Fibroblast of gingiva (primary cell): ENCODE measurements around the gene IL37.
"Not testable (repeated sequence)": the region's sequence is repeated elsewhere in the genome, so short reads cannot be mapped to it uniquely, and the experiment has no call there.

ENCODE experiments used
- DNase-seq: peaks from one replicate; pipeline ENCODE4 v3.0.0-alpha.2; 2011; ENCODE audit warnings: low read depth

IL37 gene

GRCh38 chr2:112923237-112923966 is 12.4 kb downstream of the IL37 start:
- no peak for DNase-seq

GRCh38 chr2:112923967-112924338 is 13.0 kb downstream of the IL37 start:
- DNase-seq, result no peak

- no peak for DNase-seq
Measured at GRCh38 chr2:112924360-112924759, 13.4 kb downstream of the IL37 start.

DNA sequence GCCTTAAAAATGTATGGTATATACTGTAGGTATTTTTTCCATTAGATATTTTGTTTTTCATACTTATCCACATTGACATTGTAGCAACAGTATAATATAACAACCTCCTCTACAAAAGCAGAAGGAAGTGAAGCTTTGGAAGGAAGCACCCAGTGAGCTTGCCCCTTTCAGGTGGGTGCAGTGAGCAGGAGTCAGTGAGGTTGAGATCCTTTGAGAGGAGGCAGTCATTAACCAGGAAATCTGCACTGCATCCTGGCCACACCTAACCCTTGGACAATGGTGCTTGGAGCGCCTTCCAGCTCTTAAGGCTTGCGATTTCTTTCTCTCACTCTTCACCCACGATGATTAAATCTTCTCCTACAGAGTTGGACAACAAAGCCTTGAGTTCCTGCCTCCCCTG is 13.9 kb downstream of the IL37 start:
- DNase-seq, result no peak

GRCh38 chr2:112926707-112927106 is 15.7 kb downstream of the IL37 start:
- no peak for DNase-seq

DNA sequence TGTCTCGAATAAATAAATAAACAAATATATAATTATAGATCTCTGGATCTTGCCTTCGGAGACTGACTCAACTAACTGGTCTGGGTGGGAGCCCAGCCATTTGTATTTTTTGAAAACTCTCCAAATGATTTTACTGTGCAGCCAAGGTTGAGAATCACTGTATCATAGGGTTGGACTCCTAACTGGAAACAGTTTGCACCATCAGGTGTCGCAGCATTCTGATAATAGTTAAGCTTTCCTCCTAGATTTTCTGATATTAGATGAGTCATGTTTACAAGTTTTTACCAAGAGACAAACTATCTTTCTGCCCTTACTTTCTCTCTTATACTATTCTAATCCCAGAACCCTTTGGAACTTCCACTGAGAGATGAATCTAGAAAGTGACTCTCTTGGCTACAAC is 16.8 kb downstream of the IL37 start:
- DNase-seq, result no peak

GRCh38 chr2:112933261-112933660 is 22.3 kb downstream of the IL37 start:
- no peak for DNase-seq

GRCh38 chr2:112934117-112934516 is 23.2 kb downstream of the IL37 start:
- not testable (repeated sequence) for DNase-seq

GRCh38 chr2:112936927-112937232 is 25.9 kb downstream of the IL37 start:
- DNase-seq, result no peak

DNA sequence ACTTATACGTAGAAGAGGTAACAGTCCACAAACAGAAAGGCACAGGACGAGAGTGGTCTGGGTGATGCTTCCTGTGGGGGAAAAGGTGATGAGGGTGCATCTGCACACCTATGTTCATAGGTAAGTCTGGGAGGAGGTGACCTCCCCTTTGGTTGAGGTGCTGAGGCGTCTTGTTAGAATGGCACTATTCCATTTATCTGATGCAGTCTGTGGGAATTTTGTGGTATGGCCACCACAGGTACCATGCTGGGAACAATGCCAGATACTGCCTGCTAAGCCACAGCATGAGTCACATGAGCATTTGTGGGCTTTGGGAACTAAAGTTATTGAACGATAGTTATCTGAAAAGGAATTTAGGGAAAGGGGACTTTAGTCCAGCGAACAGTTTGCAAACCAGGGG is 27.9 kb downstream of the IL37 start:
- no peak for DNase-seq

DNA sequence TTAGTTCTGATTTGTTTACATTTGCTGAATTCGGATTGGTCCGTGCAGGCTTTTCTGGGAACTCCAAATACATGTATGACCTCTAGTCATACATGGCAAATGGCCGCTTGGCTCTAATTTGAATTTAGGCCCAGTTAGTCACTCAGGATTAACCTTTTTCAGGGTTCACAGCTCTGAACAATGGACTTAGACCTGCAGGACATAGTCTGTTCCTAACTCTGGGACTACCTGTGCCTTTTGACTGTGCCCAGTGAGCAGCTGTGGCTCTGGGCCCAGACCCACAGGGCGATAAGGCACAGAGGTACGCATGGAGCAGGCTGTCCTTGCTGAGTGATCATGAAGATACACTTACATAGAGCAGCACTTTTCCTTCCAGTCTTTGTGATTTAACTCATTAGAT is 28.5 kb downstream of the IL37 start:
- no peak for DNase-seq

DNA sequence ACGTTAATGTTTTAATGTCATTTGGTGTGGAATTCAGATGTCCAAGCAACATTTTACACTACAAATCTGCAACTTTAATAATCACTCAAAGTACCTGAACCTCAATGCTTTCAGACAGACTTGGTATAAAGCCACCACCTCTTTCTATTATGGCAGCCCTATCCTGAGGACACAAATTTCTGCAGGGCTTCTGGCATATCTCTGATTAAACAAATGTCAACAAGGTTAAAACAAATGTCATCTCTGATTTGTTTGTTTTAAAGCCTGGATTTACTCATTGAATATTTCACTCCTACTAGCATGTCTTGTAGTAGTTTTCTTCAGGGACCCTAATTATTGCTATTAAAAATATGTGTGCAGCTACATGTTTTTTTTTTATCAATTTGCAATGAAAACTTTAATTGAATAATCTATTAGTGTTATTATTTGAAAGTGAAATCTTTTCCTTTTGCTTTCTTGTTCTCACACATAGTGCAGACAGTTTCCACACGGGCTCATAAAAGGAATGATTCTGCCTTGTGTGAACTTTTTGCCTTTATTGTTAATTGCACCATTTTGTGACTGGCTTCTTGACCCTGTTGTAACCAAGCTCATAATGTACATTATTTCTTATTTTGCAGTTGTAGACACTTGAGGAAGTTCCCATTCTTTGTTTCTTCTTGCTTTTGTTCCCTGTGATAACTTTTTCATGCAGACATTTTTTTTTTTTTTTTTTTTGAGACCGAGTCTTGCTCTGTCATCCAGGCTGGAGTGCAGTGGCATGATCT is 30.1 kb downstream of the IL37 start:
- no peak for DNase-seq

GRCh38 chr2:112941753-112942653 is 31.0 kb downstream of the IL37 start:
- peak; percentile 44 for DNase-seq

DNA sequence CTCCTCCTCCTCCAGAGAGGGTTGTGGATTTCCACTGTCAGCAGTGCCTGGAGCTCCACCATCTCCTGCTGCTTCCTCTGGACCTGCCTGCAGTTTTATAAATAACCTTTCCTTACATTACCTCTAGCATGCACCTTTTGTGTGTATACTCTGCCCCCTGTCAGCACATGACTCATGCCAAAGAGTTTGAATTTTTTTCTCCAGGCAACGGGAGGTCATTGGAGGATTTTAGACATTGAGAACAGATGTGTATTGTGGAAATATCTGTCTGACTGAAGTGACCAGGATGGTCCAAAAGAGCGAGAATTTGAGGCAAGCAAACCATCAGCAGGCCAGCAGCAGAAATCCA is 31.7 kb downstream of the IL37 start:
- no peak for DNase-seq

- no peak for DNase-seq
Measured at GRCh38 chr2:112944971-112945370, 34.0 kb downstream of the IL37 start.

- no peak for DNase-seq
Measured at GRCh38 chr2:112946086-112946485, 35.1 kb downstream of the IL37 start.

GRCh38 chr2:112947374-112947773 is 36.4 kb downstream of the IL37 start:
- DNase-seq, result no peak

GRCh38 chr2:112949456-112949855 is 38.5 kb downstream of the IL37 start:
- DNase-seq, result no peak

- DNase-seq, result no peak
Measured at GRCh38 chr2:112954364-112954763, 43.4 kb downstream of the IL37 start.

DNA sequence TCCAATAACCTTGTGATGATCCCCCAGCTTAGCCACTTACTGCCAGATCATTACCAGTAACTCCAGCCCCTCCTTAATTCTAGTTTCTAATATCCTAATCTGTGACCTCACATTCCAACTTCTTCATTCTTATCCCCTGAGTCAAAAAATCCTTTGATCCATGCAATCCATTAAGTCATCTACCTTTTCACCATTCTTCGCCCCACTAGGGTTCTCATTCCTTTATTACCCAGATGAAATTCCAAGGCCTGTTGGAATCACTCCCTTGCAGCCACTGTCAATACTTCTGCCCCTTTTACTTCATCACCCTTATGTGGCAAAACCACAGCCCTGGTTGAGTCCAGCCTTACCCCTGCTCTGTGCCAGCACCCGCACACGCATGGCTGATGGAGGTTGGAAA is 46.5 kb downstream of the IL37 start:
- no peak for DNase-seq

GRCh38 chr2:112958428-112959108 is 47.6 kb downstream of the IL37 start:
- DNase-seq, result peak; percentile 52

GRCh38 chr2:112959109-112959812 is 48.3 kb downstream of the IL37 start:
- DNase-seq, result no peak
